Fibroblast of skin of scalp (primary cell): ENCODE results near the gene FOXP1.

Experiments
- DNase-seq: peaks from one replicate; pipeline ENCODE4 v3.0.0-alpha.2; 2013

Gene FOXP1

GRCh38 chr3:71118436-71118835, 465.1 kb downstream of the FOXP1 start:
- no peak for DNase-seq

- no peak for DNase-seq
Observed at GRCh38 chr3:71117572-71118247, 465.8 kb downstream of the FOXP1 start.

GRCh38 chr3:71114610-71115009, 468.9 kb downstream of the FOXP1 start:
- DNase-seq = no peak

- no peak for DNase-seq
Observed at GRCh38 chr3:71112576-71112975, 471.0 kb downstream of the FOXP1 start.

GRCh38 chr3:71111784-71112440, 471.6 kb downstream of the FOXP1 start:
- DNase-seq = peak; percentile 87

GRCh38 chr3:71110385-71111222, 472.9 kb downstream of the FOXP1 start:
- DNase-seq = no peak

GRCh38 chr3:71109977-71110285, 473.6 kb downstream of the FOXP1 start:
- no peak for DNase-seq

- DNase-seq = peak; percentile 88
Observed at GRCh38 chr3:71109241-71109976, 474.1 kb downstream of the FOXP1 start.

- DNase-seq = no peak
Observed at GRCh38 chr3:71107926-71108325, 475.6 kb downstream of the FOXP1 start.

GRCh38 chr3:71104976-71105375, 478.6 kb downstream of the FOXP1 start:
- no peak for DNase-seq

GRCh38 chr3:71104556-71104955, 479.0 kb downstream of the FOXP1 start:
- no peak for DNase-seq

GRCh38 chr3:71104121-71104541, 479.4 kb downstream of the FOXP1 start:
- DNase-seq = peak; percentile 94

- peak; percentile 95 for DNase-seq
Observed at GRCh38 chr3:71103430-71103921, 480.1 kb downstream of the FOXP1 start.

- peak; percentile 98 for DNase-seq
Observed at GRCh38 chr3:71102111-71102983, 481.2 kb downstream of the FOXP1 start.

GRCh38 chr3:71101626-71102025, 481.9 kb downstream of the FOXP1 start:
- DNase-seq = peak; percentile 63

GRCh38 chr3:71101014-71101413, 482.5 kb downstream of the FOXP1 start:
- peak; percentile 76 for DNase-seq

- DNase-seq = no peak
Observed at GRCh38 chr3:71099997-71100719, 483.4 kb downstream of the FOXP1 start.

GRCh38 chr3:71097557-71097956, 486.0 kb downstream of the FOXP1 start:
- no peak for DNase-seq

GRCh38 chr3:71095511-71096291, 487.8 kb downstream of the FOXP1 start:
- DNase-seq = no peak

GRCh38 chr3:71094658-71095209, 488.8 kb downstream of the FOXP1 start:
- DNase-seq = no peak
